Heart right ventricle (tissue), 16 donors: ENCODE results near the gene ERCC4. TPM values are rescaled to one million over a fixed set of nuclear protein-coding genes. Genes with fewer than 3 reads are reported as not detected.

ENCODE experiments used
- ATAC-seq, 8 donors: fragments of 200-7000 bp; cut with Tn5 transposase; one replicate each; pipeline ENCODE4 v1.9.1; 2020; ENCODE audit warnings: mild to moderate bottlenecking in 8 of 8, moderate library complexity in 8 of 8, moderate number of reproducible peaks in 1 of 8
- DNase-seq, 2 donors: peaks; one replicate each; pipeline ENCODE4 v3.0.0-alpha.2; 2020
- H3K27ac ChIP-seq, 10 donors: fragments of 200-600 bp; sonication (generic) in 2 of 10; one replicate each; pipeline versions ENCODE4 v1.5.0 to v1.8.0; 2020 to 2022; ENCODE audit warnings: mild to moderate bottlenecking in 3 of 10
- H3K27me3 ChIP-seq, 7 donors: fragments of 200-600 bp; one replicate each; pipeline ENCODE4 v1.8.0; 2021 to 2022; ENCODE audit warnings: mild to moderate bottlenecking in 2 of 7
- H3K36me3 ChIP-seq, 9 donors: fragments of 200-600 bp; sonication (generic) in 1 of 9; one replicate each; pipeline versions ENCODE4 v1.5.0 to v1.8.0; 2020 to 2022; ENCODE audit warnings: mild to moderate bottlenecking in 2 of 9
- H3K4me1 ChIP-seq, 9 donors: fragments of 200-600 bp; sonication (generic) in 1 of 9; one replicate each; pipeline versions ENCODE4 v1.5.0 to v1.8.0; 2020 to 2022; ENCODE audit warnings: mild to moderate bottlenecking in 4 of 9
- H3K4me3 ChIP-seq, 10 donors: fragments of 200-600 bp; sonication (generic) in 2 of 10; one replicate each; pipeline versions ENCODE4 v1.5.0 to v1.8.0; 2020 to 2022; ENCODE audit warnings: mild to moderate bottlenecking in 7 of 10, moderate library complexity in 2 of 10
- H3K9me3 ChIP-seq, 11 donors: fragments of 200-600 bp in 10 of 11; sonication (generic) in 2 of 11; one replicate each; pipeline versions ENCODE4 v1.5.0 to v1.8.0; 2013 to 2022; ENCODE audit warnings: mild to moderate bottlenecking in 2 of 11, control low read depth in 1 of 11, moderate library complexity in 1 of 11
- CTCF ChIP-seq, 9 donors: fragments of 200-600 bp; sonication (generic) in 2 of 9; IDR thresholded peaks; one replicate each; pipeline versions ENCODE4 v1.5.0 to v1.8.0; 2021 to 2022; ENCODE audit warnings: antibody characterized with exemption in 9 of 9, mild to moderate bottlenecking in 5 of 9, moderate library complexity in 1 of 9
- WGBS, 2 donors: extraction: QIAGEN DNeasy Blood & Tissue Kit; methylation state at CpG; one replicate each; pipeline ENCODE4 v1.1.7; 2013; ENCODE audit warnings: inconsistent platforms in 1 of 2; 5-methylcytosine and 5-hydroxymethylcytosine counted together
- intact Hi-C, 10 donors: fragments of 100-400 bp; cut with DNase I; formaldehyde crosslinking; loops; one replicate each; pipeline versions ENCODE4 v1.11.1 to v1.14.2; 2022
- polyA plus RNA-seq, 2 donors: library from polyadenylated mRNA; stranded (reverse); fragments of 200-250 nt; gene quantifications; one replicate each; pipeline ENCODE4 v1.2.3, GENCODE V29; 2013
- total RNA-seq, 10 donors: library from RNA; stranded (reverse); fragmentation: NEBNext Ultra II Directional in 3 of 10; extraction: Animal tissue kit (Norgen Biotek cat#: 25700) in 3 of 10; gene quantifications; one replicate each; pipeline versions ENCODE4 v1.2.1 to v1.2.4, GENCODE V29; 2021 to 2023
- donor health status: Arrhythmogenic right ventricular cardiomyopathy.
- donor health status: ischemic (EF 13 %, LVEDD 7.1; RV severe dilation, severe dysfunction).
- donor health status: healthy with polysubstance abuse.
- donor health status: DM: no; HTN: yes; CAD: no.
- donor health status: DM: no; HTN: no; CAD: no.
- donor health status: ischemic (EF 25% LVEDD 6.9; RV normal size, moderate dysfunction).
- donor health status: ischemic (EF 25% LVEDD 5.7; RV mildly dilated, moderate dysfunction).
- donor health status: healthy.
- donor health status: DM: yes; HTN: yes; CAD: no.
- donor health status: Ischemic cardiomyopathy.
- donor health status: ischemic (EF 35%, LVEDD 5.7; RV mildly dilated, moderate dysfunction).
- donor health status: nonischemic (EF 11% LVEDD 7.7; RV severe dilation, severe dysfunction).
- donor health status: DM: yes; HTN: yes; CAD: no.
- donor health status: PGD.
- donor health status: ischemic (EF 29% LVEDD 5.4; RV normal size, mild dysfunction).
- donor health status: nonischemic (EF 23%, LVEDD 6.1; RV moderate dilation, normal function).

ERCC4 gene
- total and polyA plus RNA-seq, 12 donors = 1.3 to 13.1 (median 8.9) TPM

GRCh38 chr16:13957197-13958078, 37.5 kb downstream of the ERCC4 start:
- H3K27me3 ChIP-seq = no peaks in the 10 kb centered on the region
- intact Hi-C loops = loop anchor here in 1 of 10 donors (5.0 kb wide), 1 partner anchor 45 kb away; no protein-coding TSS in a partner anchor
- H3K4me3 ChIP-seq = peak overlapping the region in 7 of 10 donors; percentile 4 to 37 (median 32)
- H3K36me3 ChIP-seq = no peaks in the 10 kb centered on the region
- H3K9me3 ChIP-seq = no peaks in the 10 kb centered on the region
- WGBS, 2 donors = 38 to 53% methylated on average over 14 of the region's 14 CpGs
- ATAC-seq (peak; percentile 88 to 98 (median 92)), DNase-seq (peak; percentile 51 to 54)
- TF ChIP-seq CTCF (IDR thresholded peaks at IDR 0.05) = no peak
- H3K4me1 ChIP-seq = peaks cover 0 to 42% (median 15%) of the 10 kb centered on the region in 9 donors
- peak overlapping the region; percentile 44 to 89 (median 69) for H3K27ac ChIP-seq

DNA sequence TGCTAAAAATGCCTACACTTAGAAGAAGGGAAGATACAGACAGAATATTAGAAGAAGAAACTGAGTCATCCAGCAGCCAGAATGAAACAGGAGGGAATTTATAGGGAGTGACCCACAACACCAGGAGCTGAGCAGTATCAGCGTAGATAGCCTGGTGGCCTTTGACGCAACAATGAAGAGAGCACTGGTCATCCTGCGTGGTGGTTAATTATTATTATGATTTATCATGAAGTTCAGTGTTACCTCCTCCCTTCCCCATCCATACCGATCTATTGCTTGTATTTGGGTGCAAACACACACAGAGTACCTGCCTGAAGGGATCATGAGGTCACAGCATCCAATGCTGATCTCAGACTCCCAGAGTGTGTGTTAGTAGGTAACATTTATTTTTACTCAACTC, 38.5 kb downstream of the ERCC4 start:
- TF ChIP-seq CTCF (IDR thresholded peaks at IDR 0.05) = no peak
- no peak for ATAC-seq
- H3K27me3 ChIP-seq = no peaks in the 10 kb centered on the region
- H3K4me3 ChIP-seq = no peak overlapping the region
- WGBS, 2 donors = 89 to 93% methylated on average over 4 of the region's 4 CpGs
- no peaks in the 10 kb centered on the region for H3K9me3 ChIP-seq
- H3K27ac ChIP-seq = peak overlapping the region in 4 of 10 donors; percentile 75 to 89 (median 78)
- intact Hi-C loops = loop anchor here in 1 of 10 donors (5.0 kb wide), 1 partner anchor 44 kb away; no protein-coding TSS in a partner anchor
- DNase-seq = no peak
- H3K4me1 ChIP-seq = peaks cover 0 to 42% (median 15%) of the 10 kb centered on the region in 9 donors
- H3K36me3 ChIP-seq = no peaks in the 10 kb centered on the region

GRCh38 chr16:13959626-13960025, 39.7 kb downstream of the ERCC4 start:
- no peaks in the 10 kb centered on the region for H3K9me3 ChIP-seq
- H3K27me3 ChIP-seq = no peaks in the 10 kb centered on the region
- H3K4me3 ChIP-seq = no peak overlapping the region
- H3K36me3 ChIP-seq = no peaks in the 10 kb centered on the region
- peak overlapping the region in 1 of 10 donors; percentile 20 for H3K27ac ChIP-seq
- intact Hi-C loops = loop anchor here in 2 of 10 donors (5.0 kb wide), 2 partner anchors 38 to 43 kb away; no protein-coding TSS in a partner anchor
- ATAC-seq = no peak
- DNase-seq = no peak
- H3K4me1 ChIP-seq = peaks cover 0 to 42% (median 15%) of the 10 kb centered on the region in 9 donors
- WGBS, 2 donors = 90 to 93% methylated on average over 8 of the region's 8 CpGs
- TF ChIP-seq CTCF (IDR thresholded peaks at IDR 0.05) = no peak

GRCh38 chr16:13961099-13961811, 41.3 kb downstream of the ERCC4 start:
- Histone ChIP-seq H3K9me3 (no peaks in the 10 kb centered on the region), H3K27me3 (no peaks in the 10 kb centered on the region), H3K36me3 (no peaks in the 10 kb centered on the region), H3K4me1 (peaks cover 0 to 33% (median 15%) of the 10 kb centered on the region in 9 donors), H3K4me3 (no peak overlapping the region), H3K27ac (no peak overlapping the region)
- 70% methylated on average over 8 of the region's 8 CpGs for WGBS, 2 donors
- DNase-seq (no peak), ATAC-seq (no peak)
- intact Hi-C loops = loop anchor here in 1 of 10 donors (5.0 kb wide), 1 partner anchor 36 kb away; no protein-coding TSS in a partner anchor
- no peak for TF ChIP-seq CTCF (IDR thresholded peaks at IDR 0.05)
